GM12878 (cell line): ENCODE results near the gene FAM120B. TPM values are rescaled to one million over a fixed set of nuclear protein-coding genes. Genes with fewer than 3 reads are reported as not detected.

ENCODE experiments used
- ATAC-seq: fragments of 200-7000 bp; cut with Tn5 transposase; 3 replicates; pipeline ENCODE4 v1.9.1; 2020; ENCODE audit warnings: mild to moderate bottlenecking, moderate library complexity
- BruUV-seq: library from RNA; stranded (reverse); fragments of 400-500 nt; replicated peaks from 2 replicates; lab custom pipeline; 2021; lab: Mats Ljungman, UMichigan
- CTCF ChIA-PET: fragments of 300-600 bp; sonication (Branson Sonifier 250); formaldehyde crosslinking; extraction: SDS; loops from one replicate; lab custom pipeline; 2021; ENCODE audit warnings: inconsistent platforms; lab: Yijun Ruan, JAX
- POLR2A ChIA-PET: fragments of 350-600 bp; formaldehyde crosslinking; extraction: SDS; loops from one replicate; lab custom pipeline; 2021; ENCODE audit warnings: inconsistent platforms; lab: Charles Lee
- RAD21 ChIA-PET: fragments of 300-600 bp; sonication (Branson Sonifier 250); formaldehyde crosslinking; loops from one replicate; lab custom pipeline; 2023; ENCODE audit warnings: antibody characterized with exemption; ENCODE audit not compliant: unreplicated experiment; lab: Charles Lee
- SMC1A ChIA-PET: fragments of 300-600 bp; sonication (Branson Sonifier 250); formaldehyde crosslinking; loops from one replicate; lab custom pipeline; 2023; ENCODE audit not compliant: unreplicated experiment, uncharacterized antibody; lab: Charles Lee
- DNase-seq: peaks from one replicate; pipeline ENCODE4 v3.0.0-alpha.2; 2011; ENCODE audit warnings: low read depth, low spot score
- FAIRE-seq: peaks from 3 replicates; lab custom pipeline; 2011; peaks lifted over from hg19 to GRCh38; lab: Jason Lieb, UNC
- H2AFZ ChIP-seq: 2 replicates; pipeline ENCODE4 v1.6.0; 2011; ENCODE audit warnings: low read depth, low read length, control low read depth; ENCODE audit not compliant: control insufficient read depth
- H3K27ac ChIP-seq: 2 replicates; pipeline ENCODE4 v1.5.1; 2011; ENCODE audit warnings: control low read depth; ENCODE audit not compliant: control insufficient read depth, insufficient read depth
- H3K27me3 ChIP-seq, 2 experiments: replicated peaks in 1 of 2; 2 replicates each; pipeline versions ENCODE4 v1.6.0 to v1.6.1; 2011; ENCODE audit warnings: low read length in 1 of 2; ENCODE audit not compliant: control insufficient read depth in 2 of 2, insufficient read depth in 2 of 2
- H3K36me3 ChIP-seq, 2 experiments: 2 replicates each; pipeline ENCODE4 v1.5.1; 2011; ENCODE audit warnings: low read length in 1 of 2; ENCODE audit not compliant: control insufficient read depth in 2 of 2, insufficient read depth in 2 of 2
- H3K4me1 ChIP-seq: 2 replicates; pipeline ENCODE4 v1.6.1; 2011; ENCODE audit warnings: mild to moderate bottlenecking, low read length, moderate library complexity, mixed read lengths; ENCODE audit not compliant: control insufficient read depth, insufficient read depth
- H3K4me2 ChIP-seq: 2 replicates; pipeline ENCODE4 v1.6.0; 2011; ENCODE audit warnings: control low read depth; ENCODE audit not compliant: control insufficient read depth, insufficient read depth
- H3K4me3 ChIP-seq: fragments of 200-600 bp; sonication (generic); 2 replicates; pipeline ENCODE4 v1.5.1; 2016
- H3K79me2 ChIP-seq: 2 replicates; pipeline ENCODE4 v1.6.0; 2011; ENCODE audit warnings: low read length; ENCODE audit not compliant: control insufficient read depth, insufficient read depth
- H3K9ac ChIP-seq: 2 replicates; pipeline ENCODE4 v1.8.0; 2011; ENCODE audit warnings: low read length, control low read depth, mixed read lengths; ENCODE audit not compliant: control insufficient read depth, insufficient read depth
- H3K9me3 ChIP-seq: replicated peaks from 3 replicates; pipeline ENCODE4 v1.5.1; 2011; ENCODE audit warnings: mild to moderate bottlenecking, low read length; ENCODE audit not compliant: control insufficient read depth, insufficient read depth
- H4K20me1 ChIP-seq: 2 replicates; pipeline ENCODE4 v1.6.0; 2011; ENCODE audit not compliant: control insufficient read depth, insufficient read depth
- HDGF ChIP-seq: fragments of 450-650 bp; IDR thresholded peaks from 2 replicates; pipeline ENCODE4 v1.6.1; 2016; ENCODE audit warnings: antibody characterized with exemption
- MEF2A ChIP-seq: IDR thresholded peaks from 2 replicates; pipeline ENCODE4 v1.6.1; 2011; ENCODE audit warnings: low read depth, mild to moderate bottlenecking, low read length, moderate library complexity; ENCODE audit not compliant: insufficient read depth
- RAD51 ChIP-seq: fragments of 450-650 bp; IDR thresholded peaks from 2 replicates; pipeline ENCODE4 v1.6.1; 2016; ENCODE audit warnings: moderate library complexity, mild to moderate bottlenecking, inconsistent platforms
- WGBS: methylation state at CpG from one replicate; pipeline ENCODE4 v1.1.6; 2016; ENCODE audit warnings: low lambda C conversion rate; ENCODE audit not compliant: insufficient replicate concordance, insufficient coverage; ENCODE audit errors: missing lambda C conversion rate; 5-methylcytosine and 5-hydroxymethylcytosine counted together
- in situ Hi-C: fragments of 300-500 bp; cut with MboI; formaldehyde crosslinking; loops from 9 replicates; pipeline ENCODE4 v1.14.3; 2018; ENCODE audit warnings: mixed read lengths
- intact Hi-C: fragments of 100-400 bp; cut with micrococcal nuclease; formaldehyde crosslinking; loops from one replicate; pipeline ENCODE4 v1.14.2; 2022; ENCODE audit not compliant: unreplicated experiment
- polyA plus RNA-seq, 11 experiments: library from polyadenylated mRNA; depleted of rRNA in 4 of 11; unstranded in 6 of 11; stranded (reverse) in 5 of 11; fragments of >200 nt; fragmentation: Nextera tagmentation in 4 of 11; fragmentation: Illumina TruSeq in 1 of 11; extraction: Ambion mirVana in 4 of 11; extraction: Trizol in 1 of 11; gene quantifications; 1 replicate in 1 of 11; 2 replicates in 10 of 11; pipeline versions ENCODE4 v1.2.1 to v1.2.3, GENCODE V29; 2011 to 2016; ENCODE audit warnings: inconsistent platforms in 2 of 11, missing spikeins in 2 of 11, low read depth in 1 of 11
- total RNA-seq, 4 experiments: library from RNA; depleted of rRNA in 3 of 4; stranded (reverse); fragments of >200 nt in 3 of 4; fragmentation: Illumina TruSeq in 1 of 4; extraction: Trizol in 1 of 4; gene quantifications; 2 replicates each; pipeline versions ENCODE4 v1.2.1 to v1.2.3, GENCODE V29; 2013 to 2021

FAM120B gene
- total and polyA plus RNA-seq, 10 of the 15 experiments (the other 5 are each of a cell fraction or from before 2014, with no cell fraction given) = 3.3 to 21.6 (median 15.3) TPM

- CTCF ChIA-PET = no interaction called here
- Histone ChIP-seq H3K4me2 (no peak overlapping the region), H3K27ac (no peak overlapping the region), H3K79me2 (no peaks in the 10 kb centered on the region), H3K4me3 (no peak overlapping the region), H3K9me3 (peaks cover 4% of the 10 kb centered on the region; the same call in 1 of the 3 replicates), H2AFZ (no peak overlapping the region), H3K27me3 (no peaks in the 10 kb centered on the region), H3K9ac (no peak overlapping the region), H3K4me1 (no peaks in the 10 kb centered on the region), H4K20me1 (no peaks in the 10 kb centered on the region), H3K36me3 (no peaks in the 10 kb centered on the region)
- ATAC-seq (no peak), FAIRE-seq (no peak), DNase-seq (no peak)
- BruUV-seq = no TSS peak
- intact Hi-C loops = no loop called here
- SMC1A ChIA-PET = interaction anchor here (1.0 kb wide), 1 partner anchor 16 kb away, joined by 3 read pairs; no protein-coding TSS in a partner anchor
- WGBS = 75% methylated on average over 20 of the region's 20 CpGs
- no peak for TF ChIP-seq HDGF
- TF ChIP-seq MEF2A = no peak
- RAD21 ChIA-PET = no interaction called here
- in situ Hi-C loops = no loop called here
- POLR2A ChIA-PET = no interaction called here
Measured at GRCh38 chr6:170451762-170452651, 145.4 kb downstream of the FAM120B start.

GRCh38 chr6:170452767-170453545, 146.4 kb downstream of the FAM120B start:
- Histone ChIP-seq H3K36me3 (no peaks in the 10 kb centered on the region), H4K20me1 (no peaks in the 10 kb centered on the region), H3K4me1 (no peaks in the 10 kb centered on the region), H3K79me2 (no peaks in the 10 kb centered on the region), H3K9ac (no peak overlapping the region), H3K4me2 (no peak overlapping the region), H2AFZ (no peak overlapping the region), H3K9me3 (peaks cover 4% of the 10 kb centered on the region; the same call in 1 of the 3 replicates), H3K27ac (no peak overlapping the region), H3K27me3 (no peaks in the 10 kb centered on the region), H3K4me3 (no peak overlapping the region)
- in situ Hi-C loops (no loop called here), intact Hi-C loops (no loop called here)
- DNase-seq = no peak
- 67% methylated on average over 8 of the region's 8 CpGs for WGBS
- ChIA-PET POLR2A (no interaction called here), CTCF (no interaction called here), RAD21 (no interaction called here), SMC1A (no interaction called here)
- ATAC-seq = no peak
- FAIRE-seq = peak; percentile 81
- BruUV-seq = no TSS peak
- TF ChIP-seq RAD51 = no peak
